Tibial artery (tissue), 4 donors: ENCODE results near the gene C1QTNF5.

ENCODE experiments used
- DNase-seq, 2 donors: peaks; one replicate each; pipeline ENCODE4 v3.0.0-alpha.2; 2019
- H3K27ac ChIP-seq, 2 donors: fragments of 200-600 bp; sonication (generic) in 1 of 2; 1 replicate in 1 of 2; 2 replicates in 1 of 2; pipeline ENCODE4 v1.5.1; 2018 to 2019; ENCODE audit warnings: mild to moderate bottlenecking in 1 of 2
- H3K27me3 ChIP-seq, 2 donors: fragments of 200-600 bp; sonication (generic) in 1 of 2; one replicate each; pipeline versions ENCODE4 v1.5.1 to v1.6.0; 2016 to 2019
- H3K36me3 ChIP-seq, 3 donors: fragments of 200-600 bp; sonication (generic) in 2 of 3; one replicate each; pipeline ENCODE4 v1.5.1; 2016 to 2019; ENCODE audit warnings: mild to moderate bottlenecking in 2 of 3
- H3K4me1 ChIP-seq, 4 donors: fragments of 200-600 bp; sonication (generic) in 2 of 4; 1 replicate in 3 of 4; 2 replicates in 1 of 4; pipeline ENCODE4 v1.5.1; 2016 to 2019
- H3K4me3 ChIP-seq, 2 donors: fragments of 200-600 bp; sonication (generic) in 1 of 2; 1 replicate in 1 of 2; 2 replicates in 1 of 2; pipeline ENCODE4 v1.5.1; 2018 to 2019; ENCODE audit warnings: mild to moderate bottlenecking in 2 of 2
- H3K9me3 ChIP-seq, 3 donors: fragments of 200-600 bp; sonication (generic) in 1 of 3; one replicate each; pipeline ENCODE4 v1.5.1; 2016 to 2019
- intact Hi-C: fragments of 100-400 bp; cut with DNase I; formaldehyde crosslinking; loops from one replicate; pipeline ENCODE4 v1.15.0; 2023; ENCODE audit warnings: low total_unique reads
- TF ChIP-seq, protein P1 (sequence below), 2 experiments: fragments of 200-600 bp in 1 of 2; fragments of 450-650 bp in 1 of 2; IDR thresholded peaks; one replicate each; pipeline ENCODE4 v1.5.1; 2017 to 2019; ENCODE audit warnings: antibody characterized with exemption in 2 of 2, mild to moderate bottlenecking in 1 of 2, moderate library complexity in 1 of 2

Gene C1QTNF5

GRCh38 chr11:119381181-119381988 is 40.7 kb upstream of the C1QTNF5 start, which contains the start of gene USP2:
Gene USP2 (minus strand): TSS chr11:119381690. CDS start chr11:119373480, 8,210 bp downstream.
- Histone ChIP-seq H3K9me3 (no peaks in the 10 kb centered on the region), H3K4me1 (peaks cover 0 to 28% (median 23%) of the 10 kb centered on the region in 4 donors)
- intact Hi-C loops: no loop called here

DNA sequence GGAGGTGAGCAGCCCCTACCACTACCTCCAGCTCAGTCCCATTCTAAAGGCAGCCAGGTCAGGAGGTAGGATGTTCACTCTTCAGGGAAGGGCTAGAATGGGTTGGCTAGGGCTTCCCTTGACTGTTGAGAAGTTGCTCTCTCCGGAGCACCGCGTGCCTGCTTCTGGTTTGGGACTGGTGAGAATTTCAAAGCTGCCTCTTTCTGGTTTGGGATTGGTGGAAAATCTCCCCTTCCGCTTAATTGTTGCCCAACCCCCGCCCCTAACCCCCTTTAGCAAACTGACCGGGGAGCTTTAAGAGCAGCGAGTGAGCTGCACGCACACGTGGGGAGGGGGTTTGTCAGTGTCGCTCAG is 40.1 kb upstream of the C1QTNF5 start:
- Histone ChIP-seq H3K4me3 (peak overlapping the region; percentile 46 to 59), H3K9me3 (no peaks in the 10 kb centered on the region), H3K36me3 (no peaks in the 10 kb centered on the region), H3K27ac (peak overlapping the region; percentile 63 to 66), H3K4me1 (peaks cover 0 to 34% (median 28%) of the 10 kb centered on the region in 4 donors), H3K27me3 (no peaks in the 10 kb centered on the region)
- TF ChIP-seq, protein P1, sequence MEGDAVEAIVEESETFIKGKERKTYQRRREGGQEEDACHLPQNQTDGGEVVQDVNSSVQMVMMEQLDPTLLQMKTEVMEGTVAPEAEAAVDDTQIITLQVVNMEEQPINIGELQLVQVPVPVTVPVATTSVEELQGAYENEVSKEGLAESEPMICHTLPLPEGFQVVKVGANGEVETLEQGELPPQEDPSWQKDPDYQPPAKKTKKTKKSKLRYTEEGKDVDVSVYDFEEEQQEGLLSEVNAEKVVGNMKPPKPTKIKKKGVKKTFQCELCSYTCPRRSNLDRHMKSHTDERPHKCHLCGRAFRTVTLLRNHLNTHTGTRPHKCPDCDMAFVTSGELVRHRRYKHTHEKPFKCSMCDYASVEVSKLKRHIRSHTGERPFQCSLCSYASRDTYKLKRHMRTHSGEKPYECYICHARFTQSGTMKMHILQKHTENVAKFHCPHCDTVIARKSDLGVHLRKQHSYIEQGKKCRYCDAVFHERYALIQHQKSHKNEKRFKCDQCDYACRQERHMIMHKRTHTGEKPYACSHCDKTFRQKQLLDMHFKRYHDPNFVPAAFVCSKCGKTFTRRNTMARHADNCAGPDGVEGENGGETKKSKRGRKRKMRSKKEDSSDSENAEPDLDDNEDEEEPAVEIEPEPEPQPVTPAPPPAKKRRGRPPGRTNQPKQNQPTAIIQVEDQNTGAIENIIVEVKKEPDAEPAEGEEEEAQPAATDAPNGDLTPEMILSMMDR (IDR thresholded peaks at IDR 0.05): no peak
- intact Hi-C loops: no loop called here
- DNase-seq: no peak

More at GRCh38 chr11:119381181-119381988, 40.7 kb upstream of the C1QTNF5 start, which contains the start of gene USP2:
- Histone ChIP-seq H3K27ac (peak within 1 kb of the TSS; percentile 63 to 66), H3K36me3 (no peaks in the 10 kb centered on the region), H3K27me3 (no peaks in the 10 kb centered on the region), H3K4me3 (peak within 1 kb of the TSS; percentile 46 to 59)
- TF ChIP-seq, protein P1 (IDR thresholded peaks at IDR 0.05): peak; percentile 88 to 89
- DNase-seq: peak; percentile 97 to 98

- intact Hi-C loops: no loop called here
- H3K36me3 ChIP-seq: no peaks in the 10 kb centered on the region
- DNase-seq: no peak
- H3K27ac ChIP-seq: peak overlapping the region in 1 of 2 donors; percentile 66
- peaks cover 0 to 39% (median 33%) of the 10 kb centered on the region in 4 donors for H3K4me1 ChIP-seq
- H3K9me3 ChIP-seq: no peaks in the 10 kb centered on the region
- no peak overlapping the region for H3K4me3 ChIP-seq
- no peaks in the 10 kb centered on the region for H3K27me3 ChIP-seq
- TF ChIP-seq, protein P1 (IDR thresholded peaks at IDR 0.05): no peak
These were observed 39.6 kb upstream of the C1QTNF5 start for GRCh38 chr11:119380160-119380826.

- no peak for DNase-seq
- H3K4me3 ChIP-seq: no peak overlapping the region
- TF ChIP-seq, protein P1 (IDR thresholded peaks at IDR 0.05): no peak
These were observed 38.3 kb upstream of the C1QTNF5 start for GRCh38 chr11:119378851-119379465.

DNA sequence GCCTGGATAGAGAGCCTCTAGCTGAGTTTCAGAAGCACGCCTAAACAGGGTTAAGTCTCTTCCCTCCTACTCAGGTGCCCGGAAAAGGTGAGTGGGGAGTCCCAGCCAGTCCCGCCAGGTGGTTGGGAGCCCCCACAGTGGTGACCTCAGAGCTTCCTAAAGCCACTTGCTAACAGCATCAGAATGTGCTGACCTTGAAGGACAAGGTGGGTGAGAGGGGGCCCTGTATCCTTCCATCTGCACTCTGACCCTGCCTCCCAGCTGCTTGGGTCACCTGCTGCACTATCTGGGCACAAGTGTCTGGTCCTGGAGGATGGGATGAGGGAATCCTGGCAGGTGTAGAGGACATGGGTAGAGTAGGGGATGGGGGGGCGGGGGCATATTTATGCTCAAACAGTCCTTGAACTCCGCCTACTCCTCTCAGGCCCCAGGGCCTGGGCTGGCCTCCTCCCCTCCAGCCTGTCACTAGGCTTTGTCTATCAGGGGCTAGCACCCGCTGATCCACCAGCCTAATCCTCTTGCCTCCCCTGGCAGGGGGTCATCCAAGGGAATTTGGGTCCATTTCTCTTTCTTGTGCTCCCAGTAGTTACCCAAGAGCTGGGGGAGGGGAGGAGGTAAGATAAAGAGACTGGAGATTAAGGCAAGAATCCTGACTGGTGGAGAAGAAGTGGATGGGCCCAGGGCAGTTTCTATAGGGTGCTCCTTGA is 37.4 kb upstream of the C1QTNF5 start:
- Histone ChIP-seq H3K4me1 (peaks cover 0 to 59% (median 44%) of the 10 kb centered on the region in 4 donors), H3K27ac (no peak overlapping the region), H3K36me3 (no peaks in the 10 kb centered on the region), H3K27me3 (no peaks in the 10 kb centered on the region), H3K9me3 (no peaks in the 10 kb centered on the region), H3K4me3 (no peak overlapping the region)
- TF ChIP-seq, protein P1 (IDR thresholded peaks at IDR 0.05): no peak
- DNase-seq: no peak
- intact Hi-C loops: no loop called here

More at GRCh38 chr11:119378851-119379465, 38.3 kb upstream of the C1QTNF5 start:
- no peak overlapping the region for H3K27ac ChIP-seq
- H3K27me3 ChIP-seq: no peaks in the 10 kb centered on the region
- intact Hi-C loops: no loop called here
- peaks cover 0 to 52% (median 44%) of the 10 kb centered on the region in 4 donors for H3K4me1 ChIP-seq
- H3K36me3 ChIP-seq: no peaks in the 10 kb centered on the region
- H3K9me3 ChIP-seq: no peaks in the 10 kb centered on the region
